Measurements from ENCODE around the gene ZFTA.
A peak's percentile ranks its signal among the peaks of the same experiment; 100 is the strongest.
"Not testable (repeated sequence)": the region's sequence is repeated elsewhere in the genome, so short reads cannot be mapped to it uniquely, and the experiment has no call there.

ZFTA gene

GRCh38 chr11:63795066-63795465 is 26.5 kb upstream of the ZFTA start:
- Mint-ChIP-seq H3K9me3 (peaks cover 15% of the 10 kb centered on the region), H3K4me1 (ENCODE audit: low read depth) (peaks cover 2% of the 10 kb centered on the region), H3K36me3 (ENCODE audit: low read depth) (no peaks in the 10 kb centered on the region), H3K27me3 (ENCODE audit: low read depth) (peaks cover 5% of the 10 kb centered on the region), H3K27ac (no peak overlapping the region), H3K4me3 (no peak overlapping the region)

- no peak overlapping the region for H3K4me3 Mint-ChIP-seq
- peaks cover 5% of the 10 kb centered on the region for H3K27me3 Mint-ChIP-seq (ENCODE audit: low read depth)
- peaks cover 2% of the 10 kb centered on the region for H3K4me1 Mint-ChIP-seq (ENCODE audit: low read depth)
- H3K9me3 Mint-ChIP-seq = peaks cover 15% of the 10 kb centered on the region
- no peaks in the 10 kb centered on the region for H3K36me3 Mint-ChIP-seq (ENCODE audit: low read depth)
- H3K27ac Mint-ChIP-seq = no peak overlapping the region
Observed at GRCh38 chr11:63793161-63793560, 24.6 kb upstream of the ZFTA start.

GRCh38 chr11:63791495-63792167 is 23.1 kb upstream of the ZFTA start:
- H3K4me3 Mint-ChIP-seq = no peak overlapping the region
- peaks cover 5% of the 10 kb centered on the region for H3K27me3 Mint-ChIP-seq (ENCODE audit: low read depth)
- H3K36me3 Mint-ChIP-seq (ENCODE audit: low read depth) = no peaks in the 10 kb centered on the region
- H3K27ac Mint-ChIP-seq = no peak overlapping the region
- peaks cover 2% of the 10 kb centered on the region for H3K4me1 Mint-ChIP-seq (ENCODE audit: low read depth)
- H3K9me3 Mint-ChIP-seq = peaks cover 15% of the 10 kb centered on the region

GRCh38 chr11:63785823-63786222 is 17.2 kb upstream of the ZFTA start:
- peaks cover 2% of the 10 kb centered on the region for H3K4me1 Mint-ChIP-seq (ENCODE audit: low read depth)
- no peak overlapping the region for H3K4me3 Mint-ChIP-seq
- no peaks in the 10 kb centered on the region for H3K9me3 Mint-ChIP-seq
- peaks cover 6% of the 10 kb centered on the region for H3K27me3 Mint-ChIP-seq (ENCODE audit: low read depth)
- H3K27ac Mint-ChIP-seq = no peak overlapping the region
- no peaks in the 10 kb centered on the region for H3K36me3 Mint-ChIP-seq (ENCODE audit: low read depth)

GRCh38 chr11:63783925-63784592 is 15.5 kb upstream of the ZFTA start:
- peaks cover 9% of the 10 kb centered on the region for H3K27me3 Mint-ChIP-seq (ENCODE audit: low read depth)
- H3K4me3 Mint-ChIP-seq = no peak overlapping the region
- H3K36me3 Mint-ChIP-seq (ENCODE audit: low read depth) = no peaks in the 10 kb centered on the region
- H3K9me3 Mint-ChIP-seq = no peaks in the 10 kb centered on the region
- H3K27ac Mint-ChIP-seq = no peak overlapping the region
- H3K4me1 Mint-ChIP-seq (ENCODE audit: low read depth) = no peaks in the 10 kb centered on the region

GRCh38 chr11:63782749-63783148 is 14.2 kb upstream of the ZFTA start:
- no peaks in the 10 kb centered on the region for H3K9me3 Mint-ChIP-seq
- H3K27ac Mint-ChIP-seq = no peak overlapping the region
- H3K4me1 Mint-ChIP-seq (ENCODE audit: low read depth) = no peaks in the 10 kb centered on the region
- peaks cover 14% of the 10 kb centered on the region for H3K27me3 Mint-ChIP-seq (ENCODE audit: low read depth)
- no peaks in the 10 kb centered on the region for H3K36me3 Mint-ChIP-seq (ENCODE audit: low read depth)
- H3K4me3 Mint-ChIP-seq = no peak overlapping the region

GRCh38 chr11:63779039-63779438 is 10.5 kb upstream of the ZFTA start:
- peaks cover 25% of the 10 kb centered on the region for H3K27me3 Mint-ChIP-seq (ENCODE audit: low read depth)
- H3K4me1 Mint-ChIP-seq (ENCODE audit: low read depth) = no peaks in the 10 kb centered on the region
- no peaks in the 10 kb centered on the region for H3K9me3 Mint-ChIP-seq
- H3K27ac Mint-ChIP-seq = no peak overlapping the region
- H3K4me3 Mint-ChIP-seq = no peak overlapping the region
- H3K36me3 Mint-ChIP-seq (ENCODE audit: low read depth) = no peaks in the 10 kb centered on the region

GRCh38 chr11:63775191-63775590 is 6.6 kb upstream of the ZFTA start:
- Mint-ChIP-seq H3K27ac (no peak overlapping the region), H3K36me3 (ENCODE audit: low read depth) (no peaks in the 10 kb centered on the region), H3K4me3 (no peak overlapping the region), H3K9me3 (no peaks in the 10 kb centered on the region), H3K27me3 (ENCODE audit: low read depth) (peaks cover 57% of the 10 kb centered on the region), H3K4me1 (ENCODE audit: low read depth) (no peaks in the 10 kb centered on the region)

GRCh38 chr11:63771741-63772318 is 3.3 kb upstream of the ZFTA start:
- H3K36me3 Mint-ChIP-seq (ENCODE audit: low read depth); H3K27ac Mint-ChIP-seq; H3K4me1 Mint-ChIP-seq (ENCODE audit: low read depth); H3K4me3 Mint-ChIP-seq; H3K9me3 Mint-ChIP-seq: not testable (repeated sequence)
- peaks cover 59% of the 10 kb centered on the region for H3K27me3 Mint-ChIP-seq (ENCODE audit: low read depth)

- Mint-ChIP-seq H3K9me3 (no peaks in the 10 kb centered on the region), H3K36me3 (ENCODE audit: low read depth) (peaks cover 2% of the 10 kb centered on the region), H3K4me3 (no peak overlapping the region)
Observed at GRCh38 chr11:63770763-63771162, 2.2 kb upstream of the ZFTA start.

GRCh38 chr11:63769714-63770455 is 1.3 kb upstream of the ZFTA start:
- Mint-ChIP-seq H3K4me1 (ENCODE audit: low read depth) (peaks cover 6% of the 10 kb centered on the region), H3K4me3 (peak overlapping the region; percentile 70), H3K27me3 (ENCODE audit: low read depth) (peaks cover 46% of the 10 kb centered on the region), H3K9me3 (no peaks in the 10 kb centered on the region), H3K36me3 (ENCODE audit: low read depth) (peaks cover 2% of the 10 kb centered on the region), H3K27ac (no peak overlapping the region)

More at GRCh38 chr11:63770763-63771162, 2.2 kb upstream of the ZFTA start:
- Mint-ChIP-seq H3K4me1 (ENCODE audit: low read depth) (peaks cover 6% of the 10 kb centered on the region), H3K27ac (no peak overlapping the region), H3K27me3 (ENCODE audit: low read depth) (peaks cover 53% of the 10 kb centered on the region)

- Mint-ChIP-seq H3K4me3 (no peak overlapping the region), H3K36me3 (ENCODE audit: low read depth) (peaks cover 2% of the 10 kb centered on the region), H3K27ac (no peak overlapping the region), H3K27me3 (ENCODE audit: low read depth) (peaks cover 43% of the 10 kb centered on the region), H3K4me1 (ENCODE audit: low read depth) (peaks cover 6% of the 10 kb centered on the region), H3K9me3 (no peaks in the 10 kb centered on the region)
Observed at GRCh38 chr11:63769042-63769713, 603 bp upstream of the ZFTA start.

- peaks cover 33% of the 10 kb centered on the region for H3K27me3 Mint-ChIP-seq (ENCODE audit: low read depth)
- peak overlapping the region; percentile 88 for H3K27ac Mint-ChIP-seq
- peaks cover 2% of the 10 kb centered on the region for H3K36me3 Mint-ChIP-seq (ENCODE audit: low read depth)
- H3K9me3 Mint-ChIP-seq = no peaks in the 10 kb centered on the region
- H3K4me1 Mint-ChIP-seq (ENCODE audit: low read depth) = peaks cover 6% of the 10 kb centered on the region
- peak overlapping the region; percentile 98 for H3K4me3 Mint-ChIP-seq
Observed at GRCh38 chr11:63767565-63768236, 874 bp downstream of the ZFTA start.

- Mint-ChIP-seq H3K36me3 (ENCODE audit: low read depth) (peaks cover 2% of the 10 kb centered on the region), H3K27me3 (ENCODE audit: low read depth) (peaks cover 28% of the 10 kb centered on the region), H3K4me1 (ENCODE audit: low read depth) (peaks cover 6% of the 10 kb centered on the region), H3K4me3 (peak overlapping the region; percentile 98), H3K27ac (peak overlapping the region; percentile 88), H3K9me3 (no peaks in the 10 kb centered on the region)
Observed at GRCh38 chr11:63767267-63767564, 1.4 kb downstream of the ZFTA start.
